ENCODE data around the gene CAMK4.

Gene CAMK4

GRCh38 chr5:111528056-111528455, 303.9 kb downstream of the CAMK4 start:
- in situ Hi-C loops (cut with MboI; ENCODE audit: low sequenced_read_pairs) = no loop called here

- in situ Hi-C loops (cut with MboI; ENCODE audit: low sequenced_read_pairs) = no loop called here
These were observed 306.1 kb downstream of the CAMK4 start for GRCh38 chr5:111530298-111530740.

DNA sequence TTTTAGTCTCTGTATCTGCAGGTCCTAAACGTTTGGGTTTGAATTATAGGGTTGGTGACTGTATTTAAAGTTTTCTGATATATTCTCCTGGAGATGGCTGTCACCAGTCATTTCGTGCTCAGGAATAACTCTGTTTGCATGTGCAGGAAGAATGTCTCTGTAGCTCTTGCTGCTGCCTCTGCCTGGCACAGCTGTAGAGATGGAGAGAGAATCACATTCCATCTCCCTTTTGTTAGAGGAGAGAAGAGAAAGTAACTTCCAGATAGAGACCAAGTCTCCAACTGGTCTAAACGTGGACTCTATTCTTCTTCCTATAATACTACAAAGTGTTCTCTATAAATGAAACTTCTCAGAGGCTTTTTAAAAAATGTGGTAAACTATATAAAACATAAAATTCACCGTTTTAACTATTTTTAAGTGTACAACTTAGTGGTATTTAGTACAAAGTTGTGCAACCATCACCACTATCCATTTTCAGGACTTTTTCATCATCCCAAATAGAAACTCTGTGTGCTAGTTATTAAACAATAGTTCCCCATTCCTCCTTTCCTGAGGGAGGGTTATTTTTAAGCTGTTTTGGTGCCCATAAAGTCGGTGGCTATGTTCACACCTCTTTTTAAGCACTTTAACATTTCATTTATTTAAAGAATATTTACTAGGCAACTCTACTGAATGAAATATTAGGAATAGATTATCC, 308.9 kb downstream of the CAMK4 start:
- in situ Hi-C loops (cut with MboI; ENCODE audit: low sequenced_read_pairs) = no loop called here

DNA sequence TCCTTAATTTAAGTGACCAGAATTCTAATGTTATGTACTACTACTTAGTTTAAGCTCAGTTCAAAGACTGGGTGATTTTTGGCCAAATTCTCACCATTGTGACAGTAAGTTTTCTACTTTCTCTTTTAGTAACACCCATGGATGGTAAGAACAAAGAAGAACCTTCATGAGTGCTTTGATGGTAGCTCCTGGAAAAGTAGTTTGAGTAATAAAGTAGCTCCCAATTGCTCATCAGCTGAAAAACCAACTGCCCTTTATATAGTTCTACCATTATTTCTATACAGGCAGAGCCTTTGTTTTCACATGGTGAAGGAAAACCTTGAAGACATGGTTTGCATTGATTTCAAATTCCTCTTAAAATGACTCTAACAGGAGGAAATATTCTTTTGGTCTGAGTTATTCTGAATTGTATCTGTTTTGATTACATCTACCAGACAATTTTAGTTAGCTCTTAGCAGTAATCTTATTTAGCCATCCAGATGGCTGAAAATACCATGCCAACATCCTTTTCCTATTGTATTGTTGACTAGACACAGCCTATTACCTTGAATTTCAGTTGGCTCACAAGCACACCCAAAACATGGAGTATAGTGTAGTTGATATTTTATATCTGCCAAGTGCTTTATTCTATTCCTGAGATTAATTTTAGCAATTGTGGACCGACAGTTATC, 311.8 kb downstream of the CAMK4 start:
- in situ Hi-C loops (cut with MboI; ENCODE audit: low sequenced_read_pairs) = no loop called here

- in situ Hi-C loops (cut with MboI; ENCODE audit: low sequenced_read_pairs) = no loop called here
These were observed 313.2 kb downstream of the CAMK4 start for GRCh38 chr5:111537141-111538024.
